ENCODE data around the gene SEMA3B.
A peak's percentile ranks its signal among the peaks of the same experiment; 100 is the strongest.
"Not testable (repeated sequence)": the region's sequence is repeated elsewhere in the genome, so short reads cannot be mapped to it uniquely, and the experiment has no call there.

The SEMA3B gene

GRCh38 chr3:50269460-50269859, 513 bp downstream of the SEMA3B start:
- Histone ChIP-seq H3K36me3 (ENCODE audit: control insufficient read depth, low read depth, low read length) (no peaks in the 10 kb centered on the region), H3K4me1 (ENCODE audit: control insufficient read depth, low read depth, low read length) (peaks cover 28% of the 10 kb centered on the region), H3K9me3 (ENCODE audit: control insufficient read depth, low read depth, low read length) (no peaks in the 10 kb centered on the region), H3K4me3 (ENCODE audit: low read length) (no peak overlapping the region), H3K27me3 (ENCODE audit: control insufficient read depth, insufficient read depth, low read length) (peaks cover 17% of the 10 kb centered on the region), H3K9ac (ENCODE audit: low read length) (no peak overlapping the region), H3K27ac (ENCODE audit: low read length) (no peak overlapping the region)

- H3K27me3 ChIP-seq (ENCODE audit: control insufficient read depth, insufficient read depth, low read length) = peaks cover 22% of the 10 kb centered on the region
- no peaks in the 10 kb centered on the region for H3K36me3 ChIP-seq (ENCODE audit: control insufficient read depth, low read depth, low read length)
- H3K4me3 ChIP-seq (ENCODE audit: low read length) = no peak overlapping the region
- peaks cover 31% of the 10 kb centered on the region for H3K4me1 ChIP-seq (ENCODE audit: control insufficient read depth, low read depth, low read length)
- H3K9me3 ChIP-seq (ENCODE audit: control insufficient read depth, low read depth, low read length) = no peaks in the 10 kb centered on the region
- no peak overlapping the region for H3K27ac ChIP-seq (ENCODE audit: low read length)
- no peak overlapping the region for H3K9ac ChIP-seq (ENCODE audit: low read length)
These were observed 1.0 kb downstream of the SEMA3B start for GRCh38 chr3:50269977-50270413.

- Histone ChIP-seq H3K4me3 (ENCODE audit: low read length) (no peak overlapping the region), H3K9me3 (ENCODE audit: control insufficient read depth, low read depth, low read length) (no peaks in the 10 kb centered on the region), H3K9ac (ENCODE audit: low read length) (no peak overlapping the region), H3K27ac (ENCODE audit: low read length) (no peak overlapping the region), H3K36me3 (ENCODE audit: control insufficient read depth, low read depth, low read length) (no peaks in the 10 kb centered on the region), H3K4me1 (ENCODE audit: control insufficient read depth, low read depth, low read length) (peaks cover 28% of the 10 kb centered on the region), H3K27me3 (ENCODE audit: control insufficient read depth, insufficient read depth, low read length) (peaks cover 28% of the 10 kb centered on the region)
These were observed 1.7 kb downstream of the SEMA3B start for GRCh38 chr3:50270422-50271224.

GRCh38 chr3:50271314-50271936, 2.5 kb downstream of the SEMA3B start:
- no peaks in the 10 kb centered on the region for H3K9me3 ChIP-seq (ENCODE audit: control insufficient read depth, low read depth, low read length)
- H3K27ac ChIP-seq (ENCODE audit: low read length) = no peak overlapping the region
- no peaks in the 10 kb centered on the region for H3K36me3 ChIP-seq (ENCODE audit: control insufficient read depth, low read depth, low read length)
- H3K4me1 ChIP-seq (ENCODE audit: control insufficient read depth, low read depth, low read length) = peaks cover 24% of the 10 kb centered on the region
- H3K9ac ChIP-seq (ENCODE audit: low read length) = no peak overlapping the region
- H3K27me3 ChIP-seq (ENCODE audit: control insufficient read depth, insufficient read depth, low read length) = peaks cover 36% of the 10 kb centered on the region
- H3K4me3 ChIP-seq (ENCODE audit: low read length) = no peak overlapping the region

- H3K9me3 ChIP-seq (ENCODE audit: control insufficient read depth, low read depth, low read length); H3K27ac ChIP-seq (ENCODE audit: low read length); H3K36me3 ChIP-seq (ENCODE audit: control insufficient read depth, low read depth, low read length); H3K4me3 ChIP-seq (ENCODE audit: low read length); H3K9ac ChIP-seq (ENCODE audit: low read length): not testable (repeated sequence)
- Histone ChIP-seq H3K27me3 (ENCODE audit: control insufficient read depth, insufficient read depth, low read length) (peaks cover 43% of the 10 kb centered on the region), H3K4me1 (ENCODE audit: control insufficient read depth, low read depth, low read length) (peaks cover 15% of the 10 kb centered on the region)
These were observed 3.6 kb downstream of the SEMA3B start for GRCh38 chr3:50272538-50272910.

- H3K9me3 ChIP-seq (ENCODE audit: control insufficient read depth, low read depth, low read length) = no peaks in the 10 kb centered on the region
- H3K27ac ChIP-seq (ENCODE audit: low read length) = no peak overlapping the region
- H3K36me3 ChIP-seq (ENCODE audit: control insufficient read depth, low read depth, low read length) = no peaks in the 10 kb centered on the region
- peak overlapping the region; percentile 31 for H3K4me3 ChIP-seq (ENCODE audit: low read length)
- peaks cover 10% of the 10 kb centered on the region for H3K4me1 ChIP-seq (ENCODE audit: control insufficient read depth, low read depth, low read length)
- H3K9ac ChIP-seq (ENCODE audit: low read length) = no peak overlapping the region
- H3K27me3 ChIP-seq (ENCODE audit: control insufficient read depth, insufficient read depth, low read length) = peaks cover 43% of the 10 kb centered on the region
These were observed 4.2 kb downstream of the SEMA3B start for GRCh38 chr3:50272911-50273688.

- Histone ChIP-seq H3K4me3 (ENCODE audit: low read length) (no peak overlapping the region), H3K27ac (ENCODE audit: low read length) (no peak overlapping the region), H3K4me1 (ENCODE audit: control insufficient read depth, low read depth, low read length) (peaks cover 6% of the 10 kb centered on the region), H3K36me3 (ENCODE audit: control insufficient read depth, low read depth, low read length) (no peaks in the 10 kb centered on the region), H3K9me3 (ENCODE audit: control insufficient read depth, low read depth, low read length) (no peaks in the 10 kb centered on the region), H3K9ac (ENCODE audit: low read length) (no peak overlapping the region), H3K27me3 (ENCODE audit: control insufficient read depth, insufficient read depth, low read length) (peaks cover 43% of the 10 kb centered on the region)
These were observed 4.7 kb downstream of the SEMA3B start for GRCh38 chr3:50273689-50274065.

- H3K36me3 ChIP-seq (ENCODE audit: control insufficient read depth, low read depth, low read length) = no peaks in the 10 kb centered on the region
- peak overlapping the region; percentile 23 for H3K9ac ChIP-seq (ENCODE audit: low read length)
- H3K27ac ChIP-seq (ENCODE audit: low read length) = no peak overlapping the region
- peak overlapping the region; percentile 59 for H3K4me3 ChIP-seq (ENCODE audit: low read length)
- H3K9me3 ChIP-seq (ENCODE audit: control insufficient read depth, low read depth, low read length) = no peaks in the 10 kb centered on the region
- H3K4me1 ChIP-seq (ENCODE audit: control insufficient read depth, low read depth, low read length) = peaks cover 6% of the 10 kb centered on the region
- H3K27me3 ChIP-seq (ENCODE audit: control insufficient read depth, insufficient read depth, low read length) = peaks cover 43% of the 10 kb centered on the region
These were observed 5.6 kb downstream of the SEMA3B start for GRCh38 chr3:50274371-50275104.

- H3K9me3 ChIP-seq (ENCODE audit: control insufficient read depth, low read depth, low read length) = no peaks in the 10 kb centered on the region
- H3K4me1 ChIP-seq (ENCODE audit: control insufficient read depth, low read depth, low read length) = peaks cover 6% of the 10 kb centered on the region
- no peak overlapping the region for H3K27ac ChIP-seq (ENCODE audit: low read length)
- peak overlapping the region; percentile 23 for H3K9ac ChIP-seq (ENCODE audit: low read length)
- H3K27me3 ChIP-seq (ENCODE audit: control insufficient read depth, insufficient read depth, low read length) = peaks cover 43% of the 10 kb centered on the region
- peak overlapping the region; percentile 59 for H3K4me3 ChIP-seq (ENCODE audit: low read length)
- H3K36me3 ChIP-seq (ENCODE audit: control insufficient read depth, low read depth, low read length) = no peaks in the 10 kb centered on the region
These were observed 6.4 kb downstream of the SEMA3B start for GRCh38 chr3:50275141-50275995.

- Histone ChIP-seq H3K27ac (ENCODE audit: low read length) (no peak overlapping the region), H3K27me3 (ENCODE audit: control insufficient read depth, insufficient read depth, low read length) (peaks cover 43% of the 10 kb centered on the region), H3K9me3 (ENCODE audit: control insufficient read depth, low read depth, low read length) (no peaks in the 10 kb centered on the region), H3K36me3 (ENCODE audit: control insufficient read depth, low read depth, low read length) (no peaks in the 10 kb centered on the region), H3K4me3 (ENCODE audit: low read length) (peak overlapping the region; percentile 59), H3K4me1 (ENCODE audit: control insufficient read depth, low read depth, low read length) (peaks cover 6% of the 10 kb centered on the region), H3K9ac (ENCODE audit: low read length) (peak overlapping the region; percentile 23)
These were observed 7.2 kb downstream of the SEMA3B start for GRCh38 chr3:50275996-50276761.

Data from iPS-18a (cell line).